D721Med (cell line): ENCODE data around the gene RAD51.

Experiments used
- DNase-seq: peaks from one replicate; pipeline ENCODE4 v3.0.0; 2011; ENCODE audit warnings: low spot score; ENCODE audit not compliant: insufficient read length
- FAIRE-seq: peaks from 2 replicates; lab custom pipeline; 2011; peaks lifted over from hg19 to GRCh38; lab: Jason Lieb, UNC
- CTCF ChIP-seq: IDR thresholded peaks from 2 replicates; pipeline ENCODE4 v1.5.1; 2012; ENCODE audit warnings: mild to moderate bottlenecking, control low read depth; ENCODE audit not compliant: insufficient read depth; ENCODE audit errors: missing control alignments

The RAD51 gene

DNA sequence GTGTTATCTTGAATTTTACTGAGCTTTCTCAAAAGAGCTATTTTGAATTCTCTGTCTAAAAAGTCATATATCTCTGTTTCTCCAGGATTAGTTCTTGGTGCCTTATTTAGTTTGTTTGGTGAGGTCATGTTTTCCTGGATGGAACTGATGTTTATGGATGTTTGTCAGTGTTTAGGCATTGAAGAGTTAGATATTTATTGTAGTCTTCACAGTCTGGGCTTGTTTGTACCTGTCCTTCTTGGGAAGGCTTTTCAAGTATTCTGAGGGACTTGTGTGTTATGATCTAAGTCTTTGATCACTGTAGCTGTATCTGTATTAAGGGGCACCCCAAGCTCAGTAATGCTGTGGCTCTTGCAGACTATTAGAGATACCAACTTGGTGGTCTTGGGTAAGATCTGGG is 10.6 kb upstream of the RAD51 start:
- no peak for TF ChIP-seq CTCF
- no peak for DNase-seq
- no peak for FAIRE-seq

- no peak for TF ChIP-seq CTCF
- FAIRE-seq (no peak), DNase-seq (no peak)
Observed at GRCh38 chr15:40685376-40685775, 9.6 kb upstream of the RAD51 start.

GRCh38 chr15:40688932-40689799 is 5.8 kb upstream of the RAD51 start:
- FAIRE-seq = no peak
- no peak for TF ChIP-seq CTCF
- DNase-seq = no peak

DNA sequence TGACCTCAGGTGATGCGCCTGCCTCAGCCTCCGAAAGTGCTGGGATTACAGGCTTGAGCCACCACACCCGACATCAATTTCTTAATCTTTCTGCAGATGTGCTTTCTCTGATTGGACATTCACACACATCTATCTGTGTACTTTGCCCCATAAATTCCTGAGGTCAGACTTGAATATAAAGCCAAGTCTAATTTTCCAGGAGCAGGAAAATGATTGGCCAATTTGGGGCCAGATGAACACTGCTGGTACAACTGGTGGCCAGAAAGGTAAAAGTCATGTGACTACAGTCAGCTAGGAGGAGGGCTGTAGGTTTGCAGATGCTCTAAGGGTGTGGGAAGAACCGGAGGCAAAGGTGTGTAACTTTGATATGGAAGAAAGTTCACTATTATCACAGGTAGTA is 3.2 kb upstream of the RAD51 start:
- DNase-seq (no peak), FAIRE-seq (no peak)
- no peak for TF ChIP-seq CTCF

DNA sequence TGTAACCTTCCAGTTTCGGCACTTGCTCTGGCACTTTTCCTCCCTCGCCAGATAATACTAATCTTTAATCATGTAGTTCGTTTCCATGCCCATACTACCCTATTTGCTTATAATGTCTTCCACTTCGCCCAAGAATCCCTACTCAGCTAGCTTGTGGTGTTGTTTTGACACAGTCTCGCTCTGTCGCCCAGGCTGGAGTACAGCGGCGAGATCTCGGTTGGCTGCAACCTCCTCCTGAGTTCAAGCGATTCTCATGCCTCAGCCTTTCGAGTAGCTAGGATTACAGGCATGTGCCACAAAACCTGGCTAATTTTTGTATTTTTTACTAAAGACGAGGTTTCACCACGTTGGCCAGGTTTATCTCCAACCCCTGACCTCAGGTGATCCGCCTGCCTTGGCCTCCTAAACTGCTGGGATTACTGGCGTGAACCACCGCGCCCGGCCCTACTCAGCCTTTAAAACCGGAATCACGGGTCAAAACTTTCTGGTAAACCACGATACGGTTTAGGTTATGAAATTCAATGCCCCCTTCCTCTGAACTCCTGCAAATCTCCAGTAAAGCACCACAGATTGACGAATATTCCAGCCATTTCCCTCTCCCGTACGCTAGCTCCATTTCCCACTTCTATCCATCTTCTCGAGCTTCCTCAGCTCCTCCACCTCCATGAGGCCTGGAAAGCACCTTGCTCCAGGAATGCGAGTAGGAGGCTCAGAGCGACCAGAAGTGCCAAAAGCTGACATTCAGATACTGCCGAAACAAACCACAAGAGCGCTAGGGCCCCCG is 878 bp upstream of the RAD51 start:
- TF ChIP-seq CTCF = no peak
- DNase-seq (no peak), FAIRE-seq (no peak)

- FAIRE-seq (no peak), DNase-seq (no peak)
- no peak for TF ChIP-seq CTCF
Observed at GRCh38 chr15:40695469-40695890, 506 bp downstream of the RAD51 start.
